Body of pancreas (tissue), 4 donors: ENCODE results near the gene RSPRY1.

Experiments used
- POLR2A ChIP-seq, 3 donors: fragments of 450-650 bp; IDR thresholded peaks; one replicate each; pipeline ENCODE4 v1.6.1; 2016; ENCODE audit warnings: antibody characterized with exemption in 3 of 3, mild to moderate bottlenecking in 2 of 3
- TF ChIP-seq, protein P1 (sequence below), 7 experiments: fragments of 450-650 bp in 4 of 7; fragments of 200-600 bp in 3 of 7; sonication (generic) in 3 of 7; IDR thresholded peaks; one replicate each; pipeline ENCODE4 v1.5.1; 2016 to 2019; ENCODE audit warnings: antibody characterized with exemption in 7 of 7

GRCh38 chr16:57167538-57167937, 18.6 kb upstream of the RSPRY1 start:
- TF ChIP-seq, protein P1, sequence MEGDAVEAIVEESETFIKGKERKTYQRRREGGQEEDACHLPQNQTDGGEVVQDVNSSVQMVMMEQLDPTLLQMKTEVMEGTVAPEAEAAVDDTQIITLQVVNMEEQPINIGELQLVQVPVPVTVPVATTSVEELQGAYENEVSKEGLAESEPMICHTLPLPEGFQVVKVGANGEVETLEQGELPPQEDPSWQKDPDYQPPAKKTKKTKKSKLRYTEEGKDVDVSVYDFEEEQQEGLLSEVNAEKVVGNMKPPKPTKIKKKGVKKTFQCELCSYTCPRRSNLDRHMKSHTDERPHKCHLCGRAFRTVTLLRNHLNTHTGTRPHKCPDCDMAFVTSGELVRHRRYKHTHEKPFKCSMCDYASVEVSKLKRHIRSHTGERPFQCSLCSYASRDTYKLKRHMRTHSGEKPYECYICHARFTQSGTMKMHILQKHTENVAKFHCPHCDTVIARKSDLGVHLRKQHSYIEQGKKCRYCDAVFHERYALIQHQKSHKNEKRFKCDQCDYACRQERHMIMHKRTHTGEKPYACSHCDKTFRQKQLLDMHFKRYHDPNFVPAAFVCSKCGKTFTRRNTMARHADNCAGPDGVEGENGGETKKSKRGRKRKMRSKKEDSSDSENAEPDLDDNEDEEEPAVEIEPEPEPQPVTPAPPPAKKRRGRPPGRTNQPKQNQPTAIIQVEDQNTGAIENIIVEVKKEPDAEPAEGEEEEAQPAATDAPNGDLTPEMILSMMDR (IDR thresholded peaks at IDR 0.05): no peak
- no peak for TF ChIP-seq POLR2A (IDR thresholded peaks at IDR 0.05)
